Measurements from ENCODE around the gene DRC7. TPM values are rescaled to one million over a fixed set of nuclear protein-coding genes. Genes with fewer than 3 reads are reported as not detected.

The DRC7 gene
- total and polyA plus RNA-seq, 9 of the 15 experiments (the other 6 are each of a cell fraction or from before 2014, with no cell fraction given): 0.04 to 0.33 (median 0.12) TPM; not detected in 3

GRCh38 chr16:57689762-57690558 is 4.6 kb upstream of the DRC7 start (continued):
- TF ChIP-seq FOXK1 (CRISPR knock-in tag; IDR thresholded peaks at IDR 0.05; ENCODE audit: borderline replicate concordance): no peak
- 0 out of 2 replicates have a peak, but pooled peaks have one; percentile 35 for TF ChIP-seq THAP12 (CRISPR knock-in tag; IDR thresholded peaks at IDR 0.05)
- no peak for TF ChIP-seq POLR2AphosphoS2 (IDR thresholded peaks at IDR 0.05; ENCODE audit: low read length)
- peak; percentile 94 for TF ChIP-seq BACH1 (tag; IDR thresholded peaks at IDR 0.05)
- TF ChIP-seq GTF2F1 (IDR thresholded peaks at IDR 0.05; ENCODE audit: low read depth, low read length): no peak
- no peak for TF ChIP-seq CLOCK (CRISPR knock-in tag; IDR thresholded peaks at IDR 0.05; ENCODE audit: borderline replicate concordance)
- TF ChIP-seq COPS2 (conservative IDR thresholded peaks at IDR 0.05): no peak
- TF ChIP-seq RBFOX2 (IDR thresholded peaks at IDR 0.05; ENCODE audit: low read depth, low read length): peak; percentile 83
- peak; percentile 73 for TF ChIP-seq ZFX (CRISPR knock-in tag; IDR thresholded peaks at IDR 0.05)
- TF ChIP-seq CC2D1A (IDR thresholded peaks at IDR 0.05): peak; percentile 99
- TF ChIP-seq PYGO2 (tag; IDR thresholded peaks at IDR 0.05): peak; percentile 95
- TF ChIP-seq HCFC1 (IDR thresholded peaks at IDR 0.05; ENCODE audit: low read depth, low read length): peak; percentile 41; the same call in 1 of the 2 replicates
- no peak for TF ChIP-seq NCOA2 (IDR thresholded peaks at IDR 0.05; ENCODE audit: partially characterized antibody in 2 of 2)
- TF ChIP-seq ATF3 (IDR thresholded peaks at IDR 0.05): peak; percentile 100
- peak; percentile 99 for TF ChIP-seq ATF3 (CRISPR knock-in tag; conservative IDR thresholded peaks at IDR 0.05)
- no peak for TF ChIP-seq BRCA1 (IDR thresholded peaks at IDR 0.05)
- no peak for TF ChIP-seq BRCA1 (CRISPR knock-in tag; IDR thresholded peaks at IDR 0.05)
- TF ChIP-seq ZNF197 (CRISPR knock-in tag; IDR thresholded peaks at IDR 0.05; ENCODE audit: low read depth): peak; percentile 96
- no peak for TF ChIP-seq ZNF133 (CRISPR knock-in tag; IDR thresholded peaks at IDR 0.05)
- peak; percentile 90; the same call in 1 of the 2 replicates for TF ChIP-seq HIVEP1 (CRISPR knock-in tag; IDR thresholded peaks at IDR 0.05)
- peak; percentile 64; the same call in 1 of the 2 replicates for TF ChIP-seq ZNF76 (CRISPR knock-in tag; IDR thresholded peaks at IDR 0.05; ENCODE audit: borderline replicate concordance)
- TF ChIP-seq NR1H2 (CRISPR knock-in tag; IDR thresholded peaks at IDR 0.05): peak; percentile 74; the same call in 1 of the 2 replicates
- 0 out of 4 replicates have a peak, but pooled peaks of 1 of the 2 experiments have one; percentile 12 for TF ChIP-seq MCM7 (IDR thresholded peaks at IDR 0.05)
- TF ChIP-seq BCOR (IDR thresholded peaks at IDR 0.05): peak; percentile 100
- TF ChIP-seq ZNF830 (CRISPR knock-in tag; IDR thresholded peaks at IDR 0.05): 0 out of 2 replicates have a peak, but pooled peaks have one; percentile 14
